DND-41 (cell line): ENCODE measurements around the gene FAM120A.

Experiments used
- CTCF ChIP-seq: IDR thresholded peaks from 2 replicates; pipeline ENCODE4 v1.5.1; 2012; ENCODE audit warnings: borderline replicate concordance, low read length, moderate library complexity, mild to moderate bottlenecking; ENCODE audit not compliant: poor library complexity, severe bottlenecking; ENCODE audit errors: extremely low read depth
- EZH2 ChIP-seq: IDR thresholded peaks from 3 replicates; pipeline ENCODE4 v1.6.1; 2012; ENCODE audit warnings: borderline replicate concordance, low read depth, mild to moderate bottlenecking, moderate library complexity, low read length, inconsistent platforms; ENCODE audit not compliant: severe bottlenecking

GRCh38 chr9:93573516-93573828, 122.0 kb downstream of the FAM120A start:
- TF ChIP-seq CTCF (no peak), EZH2 (no peak)
